Stimulated activated CD8-positive, alpha-beta memory T cell treated with anti-CD3 and anti-CD28 coated beads, Interleukin-15, amount 100 ng/mL, for 4 hours (primary cell): ENCODE results near the gene CPA1.

Source experiments
- DNase-seq, 2 donors: peaks; one replicate each; pipeline ENCODE4 v3.0.0-alpha.2; 2020; ENCODE audit warnings: low read depth in 2 of 2

The CPA1 gene

DNA sequence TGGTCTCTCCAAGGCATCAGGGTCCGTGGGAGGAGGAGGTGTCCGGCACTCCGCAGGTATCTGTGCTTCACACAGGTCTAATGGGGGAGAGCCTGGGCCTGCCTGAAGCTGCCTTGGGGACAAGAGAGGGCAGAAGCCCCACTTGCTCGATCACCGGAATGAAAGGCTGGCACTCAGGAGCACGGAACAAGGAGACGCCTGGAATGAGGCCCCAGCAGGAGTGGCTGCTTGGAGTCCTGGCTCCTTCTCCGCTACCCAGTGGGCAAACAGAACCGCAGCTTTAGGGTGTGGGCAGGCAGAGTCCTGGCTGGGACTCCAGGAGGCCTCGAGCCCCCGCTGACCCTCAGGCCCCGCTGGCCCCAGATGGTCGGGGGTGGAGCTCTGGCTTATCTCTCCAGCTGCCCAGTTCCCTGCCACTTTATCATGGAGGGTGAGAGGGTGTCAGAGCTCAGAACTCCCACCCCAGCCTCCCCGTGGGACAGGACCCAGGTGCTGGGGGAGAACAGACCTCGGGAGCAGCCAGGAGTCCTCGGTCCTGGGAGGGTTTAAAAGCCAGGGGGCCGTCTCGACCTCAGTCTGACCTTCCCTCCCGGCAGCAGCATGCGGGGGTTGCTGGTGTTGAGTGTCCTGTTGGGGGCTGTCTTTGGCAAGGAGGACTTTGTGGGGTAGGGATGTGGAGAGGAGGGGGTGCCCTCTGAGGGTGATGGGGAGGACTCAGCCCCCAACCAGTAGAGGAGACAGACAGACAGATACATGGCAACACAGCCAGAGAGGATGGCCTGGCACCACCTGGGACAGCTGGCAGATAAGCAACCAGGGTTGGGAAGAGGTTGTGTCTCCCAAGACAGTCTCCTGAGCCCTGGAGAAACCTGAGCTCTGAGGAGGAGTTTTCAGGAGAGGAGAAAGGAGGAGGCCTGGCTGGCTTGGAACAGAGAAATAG is at the start of gene CPA1:
Gene CPA1, plus strand, starts transcription at position 574 of the 940 bp plus-strand sequence. Its CDS starts 27 bp downstream, at position 601.
- no peak for DNase-seq

DNA sequence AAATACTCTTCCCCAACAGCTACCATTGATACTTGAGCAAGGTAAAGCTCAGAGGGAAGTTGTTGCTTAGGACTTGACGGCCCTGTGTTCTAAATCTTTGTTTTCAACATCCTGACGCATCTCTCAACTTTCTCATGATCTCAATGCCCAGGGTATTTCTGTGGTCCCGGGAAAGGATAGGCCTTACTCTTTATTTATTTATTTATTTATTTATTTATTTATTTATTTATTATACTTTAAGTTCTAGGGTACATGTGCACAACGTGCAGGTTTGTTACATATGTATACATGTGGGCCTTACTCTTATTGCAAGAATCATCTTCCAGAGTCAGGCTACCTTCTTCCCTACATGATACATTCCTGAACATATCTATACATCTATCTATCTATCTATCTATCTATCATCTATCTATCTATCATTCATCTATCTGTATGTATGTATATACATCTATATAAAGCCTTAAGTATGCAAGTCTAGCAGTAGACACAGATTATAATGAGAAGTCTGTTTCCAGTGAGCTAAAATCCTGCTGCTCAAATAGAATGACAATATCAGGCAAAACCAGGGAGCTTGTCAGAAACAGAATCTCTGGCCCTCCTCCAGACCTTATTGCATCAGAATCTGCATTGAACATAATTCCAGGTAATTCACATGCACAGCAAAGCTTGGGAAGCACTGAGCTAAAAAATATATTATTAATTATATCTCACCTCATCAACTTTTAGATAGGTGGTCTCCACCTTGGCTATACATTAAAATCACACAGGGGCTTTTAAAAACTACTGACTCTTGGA is 47.8 kb upstream of the CPA1 start:
- no peak for DNase-seq

GRCh38 chr7:130333832-130334231 is 46.5 kb upstream of the CPA1 start:
- no peak for DNase-seq

GRCh38 chr7:130334274-130334673 is 46.0 kb upstream of the CPA1 start:
- DNase-seq: no peak

- no peak for DNase-seq
Observed at GRCh38 chr7:130337410-130337971, 42.8 kb upstream of the CPA1 start.

DNA sequence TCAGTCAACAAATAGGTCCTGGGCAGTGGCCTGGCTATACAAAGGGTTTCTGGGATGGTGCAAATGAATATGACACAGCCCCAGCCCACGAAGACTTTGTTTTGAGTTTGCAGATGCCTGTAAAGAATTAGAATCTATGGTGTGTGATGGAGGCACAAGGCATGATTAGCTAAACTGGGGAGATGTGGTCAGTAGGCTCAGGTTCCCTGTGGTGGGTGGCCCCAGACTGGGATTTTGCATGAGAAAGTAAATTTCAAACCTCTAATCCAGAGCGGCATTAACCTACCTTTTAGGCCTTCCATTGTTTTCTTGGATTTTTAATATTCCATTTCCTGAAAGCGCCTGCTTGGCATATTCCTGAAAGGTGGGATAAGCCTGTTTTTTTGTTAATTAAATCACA is 42.1 kb upstream of the CPA1 start:
- no peak for DNase-seq

DNA sequence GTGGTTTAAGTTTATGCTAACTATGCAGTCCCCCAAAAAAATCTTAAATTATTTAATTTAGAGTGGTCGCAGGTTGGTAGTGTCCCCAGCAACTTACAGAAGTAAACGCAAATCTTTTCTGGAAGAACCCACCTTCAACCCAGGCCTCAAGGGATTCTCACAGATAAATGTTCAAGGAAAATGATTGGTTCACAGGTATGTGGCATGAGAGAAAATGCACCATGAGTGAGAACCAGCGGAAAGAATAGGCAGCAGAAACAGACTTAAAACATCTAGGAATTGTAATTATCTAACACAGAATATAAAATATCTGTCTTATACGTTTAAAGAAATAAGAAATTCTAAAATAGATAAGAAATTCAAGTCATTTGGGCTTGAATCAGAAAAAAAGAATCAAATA is 38.4 kb upstream of the CPA1 start:
- no peak for DNase-seq

- DNase-seq: no peak
Observed at GRCh38 chr7:130342701-130343380, 37.5 kb upstream of the CPA1 start.

GRCh38 chr7:130344271-130344866 is 35.9 kb upstream of the CPA1 start, which contains the start of gene CPA5:
Gene CPA5, plus strand, starts transcription at chr7:130344816. Its CDS starts 1,670 bp downstream, at chr7:130346486.
- no peak for DNase-seq

GRCh38 chr7:130345136-130345535 is 35.2 kb upstream of the CPA1 start:
- no peak for DNase-seq

DNA sequence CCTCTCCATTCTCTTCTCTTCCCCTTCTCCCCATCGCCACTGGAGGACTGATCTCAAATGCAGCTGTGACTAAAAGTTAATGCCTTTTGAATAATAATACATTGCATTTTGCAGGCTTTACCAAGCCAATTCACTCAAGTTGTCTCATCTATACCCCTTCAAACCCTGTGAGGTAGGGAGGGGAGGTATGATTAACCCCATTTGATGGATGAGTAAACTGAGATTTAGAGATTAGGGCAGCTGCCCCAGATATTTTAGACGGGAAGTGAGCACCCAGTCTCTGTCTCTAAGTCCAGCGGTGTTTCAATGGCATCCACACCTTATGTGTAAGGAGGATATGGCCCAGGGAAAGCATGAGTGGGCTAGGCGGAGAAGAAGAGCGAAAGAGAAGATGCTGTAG is 34.6 kb upstream of the CPA1 start:
- no peak for DNase-seq

GRCh38 chr7:130346177-130346905 is 34.0 kb upstream of the CPA1 start:
- DNase-seq: no peak

- no peak for DNase-seq
Observed at GRCh38 chr7:130346941-130347340, 33.4 kb upstream of the CPA1 start.

DNA sequence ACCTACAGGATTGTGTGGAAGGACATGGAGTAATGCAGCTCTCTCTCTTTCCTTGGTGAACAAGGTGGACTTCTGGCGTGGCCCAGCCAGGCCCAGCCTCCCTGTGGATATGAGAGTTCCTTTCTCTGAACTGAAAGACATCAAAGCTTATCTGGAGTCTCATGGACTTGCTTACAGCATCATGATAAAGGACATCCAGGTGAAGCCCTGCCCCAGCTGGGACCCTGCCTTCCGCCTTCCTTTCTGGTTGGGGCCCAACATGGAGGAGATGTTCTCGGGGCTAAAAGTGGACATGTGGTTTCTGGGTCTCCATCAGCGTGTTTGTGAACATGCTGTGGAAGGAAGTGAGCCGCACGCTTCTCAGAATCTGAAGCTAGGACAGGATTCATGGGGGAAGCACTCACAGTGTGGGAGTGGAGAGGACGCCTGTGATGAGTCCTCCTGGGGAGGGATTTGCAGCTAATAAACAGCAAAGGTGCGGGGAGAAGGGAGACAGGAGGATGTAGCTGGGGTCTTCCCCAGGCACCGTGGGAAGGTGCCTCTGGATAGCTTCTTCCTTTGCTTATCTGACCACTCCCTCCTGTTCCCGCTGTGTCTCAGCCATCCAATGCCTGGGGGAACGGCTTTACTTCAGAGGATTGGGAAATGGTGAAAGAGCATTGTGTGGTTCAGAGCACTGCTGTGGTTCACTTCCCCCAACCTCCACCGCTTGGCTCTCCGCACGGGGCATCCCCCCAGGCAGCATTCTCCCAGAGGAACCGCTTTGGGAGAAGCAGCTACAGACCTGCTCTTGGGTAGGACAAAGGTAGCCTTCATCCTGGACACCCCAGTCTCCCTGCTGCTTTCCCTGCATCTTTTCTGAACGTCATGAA is 30.1 kb upstream of the CPA1 start:
- DNase-seq: no peak

GRCh38 chr7:130350945-130351790 is 29.1 kb upstream of the CPA1 start:
- no peak for DNase-seq

- no peak for DNase-seq
Observed at GRCh38 chr7:130351791-130352090, 28.6 kb upstream of the CPA1 start.

DNA sequence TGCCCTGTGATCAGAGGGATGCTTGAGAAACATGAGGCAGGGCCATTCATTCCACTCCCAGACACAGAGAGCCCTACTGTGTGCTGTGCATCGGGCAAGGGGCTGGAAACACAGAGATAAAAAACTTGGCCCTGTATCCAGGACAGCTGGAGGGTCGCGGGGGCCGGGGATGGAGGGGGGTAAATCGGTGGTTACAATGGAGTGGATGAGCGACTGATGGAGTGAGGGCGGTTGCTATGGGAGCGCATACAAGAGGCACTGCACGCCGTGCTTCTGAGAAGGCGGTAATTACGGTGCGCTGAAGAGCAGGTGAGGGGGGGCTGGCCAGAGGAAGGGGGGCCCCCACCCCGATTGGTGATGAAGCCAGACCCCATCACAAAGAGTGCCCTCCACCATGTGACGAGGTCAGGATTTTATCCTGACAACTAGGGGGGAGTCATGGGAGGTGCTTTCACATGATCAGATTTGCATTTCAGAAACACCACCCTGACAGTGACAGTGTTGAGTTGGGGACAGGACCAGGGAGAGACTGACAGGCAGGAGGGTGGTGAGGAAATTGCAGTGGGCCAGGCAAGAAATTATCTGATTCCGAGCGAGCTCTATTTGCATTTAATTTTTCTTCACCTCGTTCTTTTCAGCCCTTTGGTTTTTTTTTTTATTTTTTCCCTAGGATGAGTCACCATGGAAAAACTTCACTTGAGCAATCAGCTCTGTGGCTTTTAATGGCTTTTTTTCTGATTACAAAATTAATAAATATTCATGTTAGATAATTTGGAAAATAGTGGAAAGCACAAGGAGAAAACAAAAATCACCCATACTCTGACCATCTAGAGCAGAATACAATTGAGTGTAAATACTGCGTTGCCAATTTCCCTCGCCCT is 27.9 kb upstream of the CPA1 start:
- no peak for DNase-seq

DNA sequence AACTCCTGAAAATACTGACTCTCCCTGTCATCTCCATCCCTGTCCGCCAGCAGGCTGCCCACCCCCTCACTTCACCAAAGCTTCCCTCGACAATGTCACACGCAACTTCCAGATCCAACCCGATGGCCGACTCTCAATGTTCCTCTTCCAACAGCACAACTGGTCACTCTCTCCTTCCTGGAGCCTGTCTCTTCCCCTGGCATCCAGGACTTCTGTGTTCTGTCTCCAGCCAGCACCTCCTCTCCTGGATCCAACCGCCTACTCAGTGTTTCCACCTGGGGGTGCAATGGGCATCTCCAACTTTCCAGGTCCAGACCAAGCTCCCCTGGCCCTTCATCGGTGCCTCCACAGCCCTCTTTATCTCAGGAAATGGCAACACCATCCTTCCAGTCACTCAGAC is 27.1 kb upstream of the CPA1 start:
- no peak for DNase-seq
